Testis (tissue), 3 donors: ENCODE measurements around the gene CRIP2. TPM values are rescaled to one million over a fixed set of nuclear protein-coding genes. Genes with fewer than 3 reads are reported as not detected.

ENCODE experiments used
- DNase-seq: peaks from one replicate; pipeline ENCODE4 v3.0.0-alpha.2; 2019
- H3K27ac ChIP-seq, 2 donors: fragments of 200-600 bp; sonication (generic); one replicate each; pipeline ENCODE4 v1.5.1; 2019
- H3K27me3 ChIP-seq: fragments of 200-600 bp; sonication (generic); one replicate; pipeline ENCODE4 v1.5.1; 2019
- H3K36me3 ChIP-seq: fragments of 200-600 bp; sonication (generic); one replicate; pipeline ENCODE4 v1.5.1; 2017; ENCODE audit warnings: low read depth; ENCODE audit errors: missing control alignments
- H3K4me1 ChIP-seq: fragments of 200-600 bp; sonication (generic); one replicate; pipeline ENCODE4 v1.5.1; 2019
- H3K4me3 ChIP-seq, 2 donors: fragments of 200-600 bp; sonication (generic); one replicate each; pipeline ENCODE4 v1.5.1; 2017 to 2019
- H3K9me3 ChIP-seq: fragments of 200-600 bp; sonication (generic); one replicate; pipeline ENCODE4 v1.5.1; 2017
- POLR2A ChIP-seq: fragments of 450-650 bp; IDR thresholded peaks from one replicate; pipeline ENCODE4 v1.6.1; 2017; ENCODE audit warnings: antibody characterized with exemption, mild to moderate bottlenecking, moderate library complexity
- WGBS, 2 donors: methylation state at CpG; one replicate each; pipeline ENCODE4 v1.1.5; 2018; 5-methylcytosine and 5-hydroxymethylcytosine counted together
- intact Hi-C: fragments of 100-400 bp; cut with DNase I; formaldehyde crosslinking; loops from one replicate; pipeline ENCODE4 v1.15.1; 2023; ENCODE audit warnings: low total_unique reads
- polyA plus RNA-seq: library from polyadenylated mRNA; stranded (reverse); fragments of 350-450 nt; fragmentation: Illumina TruSeq; extraction: RNeasy Lipid Tissue Mini Kit (QIAGEN cat#74804); gene quantifications from one replicate; pipeline ENCODE4 v1.2.3, GENCODE V29; 2014; ENCODE audit warnings: low read depth, low replicate concordance; ENCODE audit not compliant: insufficient read depth
- total RNA-seq, 2 donors: library from RNA; depleted of rRNA; stranded (reverse); fragments of >200 nt; gene quantifications; one replicate each; pipeline ENCODE4 v1.2.3, GENCODE V29; 2016
- TF ChIP-seq, protein P1 (sequence below), 3 experiments: fragments of 450-650 bp in 2 of 3; fragments of 200-600 bp in 1 of 3; sonication (generic) in 1 of 3; IDR thresholded peaks; one replicate each; pipeline ENCODE4 v1.5.1; 2016 to 2019; ENCODE audit warnings: antibody characterized with exemption in 3 of 3, mild to moderate bottlenecking in 2 of 3, moderate library complexity in 1 of 3

Gene CRIP2
- total and polyA plus RNA-seq, 3 donors from 2014 or later: 114 to 159 (median 121) TPM

GRCh38 chr14:105492971-105493871, 18.6 kb downstream of the CRIP2 start:
- no peaks in the 10 kb centered on the region for H3K27me3 ChIP-seq
- H3K4me1 ChIP-seq: peaks cover 10% of the 10 kb centered on the region
- H3K9me3 ChIP-seq: no peaks in the 10 kb centered on the region
- intact Hi-C loops: no loop called here
- no peak for DNase-seq
- H3K36me3 ChIP-seq: no peaks in the 10 kb centered on the region
- no peak overlapping the region for H3K4me3 ChIP-seq
- TF ChIP-seq, protein P1, sequence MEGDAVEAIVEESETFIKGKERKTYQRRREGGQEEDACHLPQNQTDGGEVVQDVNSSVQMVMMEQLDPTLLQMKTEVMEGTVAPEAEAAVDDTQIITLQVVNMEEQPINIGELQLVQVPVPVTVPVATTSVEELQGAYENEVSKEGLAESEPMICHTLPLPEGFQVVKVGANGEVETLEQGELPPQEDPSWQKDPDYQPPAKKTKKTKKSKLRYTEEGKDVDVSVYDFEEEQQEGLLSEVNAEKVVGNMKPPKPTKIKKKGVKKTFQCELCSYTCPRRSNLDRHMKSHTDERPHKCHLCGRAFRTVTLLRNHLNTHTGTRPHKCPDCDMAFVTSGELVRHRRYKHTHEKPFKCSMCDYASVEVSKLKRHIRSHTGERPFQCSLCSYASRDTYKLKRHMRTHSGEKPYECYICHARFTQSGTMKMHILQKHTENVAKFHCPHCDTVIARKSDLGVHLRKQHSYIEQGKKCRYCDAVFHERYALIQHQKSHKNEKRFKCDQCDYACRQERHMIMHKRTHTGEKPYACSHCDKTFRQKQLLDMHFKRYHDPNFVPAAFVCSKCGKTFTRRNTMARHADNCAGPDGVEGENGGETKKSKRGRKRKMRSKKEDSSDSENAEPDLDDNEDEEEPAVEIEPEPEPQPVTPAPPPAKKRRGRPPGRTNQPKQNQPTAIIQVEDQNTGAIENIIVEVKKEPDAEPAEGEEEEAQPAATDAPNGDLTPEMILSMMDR (IDR thresholded peaks at IDR 0.05): no peak
- TF ChIP-seq POLR2A: no peak
- WGBS, 2 donors: 84 to 94% methylated on average over 15 to 19 of the region's 20 CpGs
- H3K27ac ChIP-seq: no peak overlapping the region

DNA sequence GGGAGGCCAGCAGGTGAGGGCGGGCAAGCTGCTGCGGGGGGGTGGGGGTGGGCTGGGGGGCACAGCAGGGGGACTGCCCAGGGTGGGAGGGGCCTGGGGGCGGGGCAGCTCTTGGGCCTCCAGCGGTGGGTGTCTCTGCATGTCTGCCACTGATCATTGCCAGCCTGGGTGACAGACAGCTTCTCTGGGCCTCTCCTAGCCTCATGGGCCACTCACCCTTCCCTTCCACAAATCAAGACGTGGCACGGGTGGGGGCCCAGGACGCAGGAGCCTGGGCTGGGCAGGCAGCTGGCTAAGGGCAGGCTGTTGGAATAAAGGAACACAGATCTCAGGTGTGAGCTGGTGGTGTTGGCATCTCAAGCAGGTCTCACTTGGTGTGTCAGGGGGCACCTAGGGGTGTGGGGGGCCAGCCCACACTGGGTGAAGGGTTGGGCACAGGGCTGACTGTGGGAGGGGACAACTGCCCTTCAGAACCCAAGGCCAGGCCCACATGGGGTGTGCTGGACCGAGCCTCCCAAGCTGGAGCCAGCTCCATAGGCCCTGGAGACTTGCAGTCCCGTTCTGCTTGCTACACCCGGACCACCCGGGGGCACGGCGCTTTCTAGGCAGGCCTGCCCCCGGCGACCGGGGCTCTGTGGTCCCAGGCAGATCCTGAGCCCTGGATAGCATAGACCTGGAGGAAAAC, 19.4 kb downstream of the CRIP2 start:
- H3K27ac ChIP-seq: no peak overlapping the region
- no peak overlapping the region for H3K4me3 ChIP-seq
- H3K36me3 ChIP-seq: no peaks in the 10 kb centered on the region
- H3K4me1 ChIP-seq: peaks cover 10% of the 10 kb centered on the region
- no peak for DNase-seq
- intact Hi-C loops: no loop called here
- TF ChIP-seq, protein P1 (IDR thresholded peaks at IDR 0.05): no peak
- TF ChIP-seq POLR2A: no peak
- H3K27me3 ChIP-seq: no peaks in the 10 kb centered on the region
- WGBS, 2 donors: 89 to 90% methylated on average over 9 to 16 of the region's 16 CpGs
- no peaks in the 10 kb centered on the region for H3K9me3 ChIP-seq

- WGBS, 2 donors: 93 to 97% methylated on average over 4 to 6 of the region's 6 CpGs
- Histone ChIP-seq H3K27me3 (no peaks in the 10 kb centered on the region), H3K27ac (no peak overlapping the region), H3K36me3 (no peaks in the 10 kb centered on the region), H3K4me3 (no peak overlapping the region), H3K4me1 (peaks cover 10% of the 10 kb centered on the region), H3K9me3 (no peaks in the 10 kb centered on the region)
- no peak for TF ChIP-seq POLR2A
- TF ChIP-seq, protein P1 (IDR thresholded peaks at IDR 0.05): no peak
- DNase-seq: no peak
- intact Hi-C loops: no loop called here
These were observed 19.9 kb downstream of the CRIP2 start for GRCh38 chr14:105494606-105494929.

DNA sequence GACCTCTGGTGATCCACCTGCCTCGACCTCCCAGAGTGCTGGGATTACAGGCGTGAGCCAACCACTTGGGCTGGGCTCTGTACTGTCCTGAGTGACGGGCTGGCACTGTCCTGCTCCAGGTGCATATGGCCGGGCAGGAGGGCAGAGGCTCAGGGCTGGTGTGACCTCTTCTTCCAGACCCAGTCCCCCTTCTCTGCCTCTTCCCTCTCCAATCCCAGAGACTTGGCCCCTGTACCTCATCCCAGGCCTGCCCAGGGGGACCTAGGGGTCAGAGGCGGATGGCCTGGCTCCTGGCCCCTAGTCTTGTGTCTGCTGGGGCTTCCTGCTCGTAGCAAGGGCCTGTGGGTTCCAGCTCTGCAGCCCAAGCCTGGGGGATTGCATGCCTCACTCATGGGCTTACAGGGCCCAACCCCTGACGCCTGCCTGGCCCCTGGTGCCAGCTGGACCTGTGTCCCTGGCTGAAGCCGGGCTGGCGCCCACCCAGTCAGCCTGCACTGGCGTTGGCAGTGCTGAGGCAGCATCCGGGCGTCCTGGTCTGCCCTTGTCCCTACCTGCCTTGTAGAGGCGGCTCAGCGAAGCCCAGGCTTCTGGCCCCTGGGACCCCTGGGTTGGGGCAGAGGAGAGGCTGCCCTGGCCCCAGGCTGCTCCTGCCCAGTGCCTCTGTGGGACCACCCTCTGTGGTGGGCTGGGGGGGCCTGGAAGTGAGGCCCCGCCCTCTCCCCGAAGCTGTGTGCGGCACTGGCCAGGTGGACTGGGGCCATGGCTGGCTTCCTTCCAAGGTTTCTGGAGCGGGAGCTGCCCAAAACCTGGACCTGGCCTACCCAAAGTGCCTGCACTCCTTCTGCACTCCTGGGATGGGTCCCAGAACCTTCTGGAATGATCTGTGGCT, 20.7 kb downstream of the CRIP2 start:
- peaks cover 9% of the 10 kb centered on the region for H3K4me1 ChIP-seq
- no peaks in the 10 kb centered on the region for H3K9me3 ChIP-seq
- H3K4me3 ChIP-seq: no peak overlapping the region
- 76 to 83% methylated on average over 1 to 18 of the region's 18 CpGs for WGBS, 2 donors
- no peaks in the 10 kb centered on the region for H3K36me3 ChIP-seq
- no peaks in the 10 kb centered on the region for H3K27me3 ChIP-seq
- no peak for TF ChIP-seq POLR2A
- TF ChIP-seq, protein P1 (IDR thresholded peaks at IDR 0.05): no peak
- DNase-seq: no peak
- intact Hi-C loops: no loop called here
- no peak overlapping the region for H3K27ac ChIP-seq
